NOMO-1 (cell line): ENCODE results near the gene GUF1.

Experiments used
- DNase-seq, 2 experiments: peaks; one replicate each; lab custom pipeline; 2025; ENCODE audit not compliant: unreplicated experiment in 2 of 2; lab: John Stamatoyannopoulos, UW

GUF1 gene, protein sequence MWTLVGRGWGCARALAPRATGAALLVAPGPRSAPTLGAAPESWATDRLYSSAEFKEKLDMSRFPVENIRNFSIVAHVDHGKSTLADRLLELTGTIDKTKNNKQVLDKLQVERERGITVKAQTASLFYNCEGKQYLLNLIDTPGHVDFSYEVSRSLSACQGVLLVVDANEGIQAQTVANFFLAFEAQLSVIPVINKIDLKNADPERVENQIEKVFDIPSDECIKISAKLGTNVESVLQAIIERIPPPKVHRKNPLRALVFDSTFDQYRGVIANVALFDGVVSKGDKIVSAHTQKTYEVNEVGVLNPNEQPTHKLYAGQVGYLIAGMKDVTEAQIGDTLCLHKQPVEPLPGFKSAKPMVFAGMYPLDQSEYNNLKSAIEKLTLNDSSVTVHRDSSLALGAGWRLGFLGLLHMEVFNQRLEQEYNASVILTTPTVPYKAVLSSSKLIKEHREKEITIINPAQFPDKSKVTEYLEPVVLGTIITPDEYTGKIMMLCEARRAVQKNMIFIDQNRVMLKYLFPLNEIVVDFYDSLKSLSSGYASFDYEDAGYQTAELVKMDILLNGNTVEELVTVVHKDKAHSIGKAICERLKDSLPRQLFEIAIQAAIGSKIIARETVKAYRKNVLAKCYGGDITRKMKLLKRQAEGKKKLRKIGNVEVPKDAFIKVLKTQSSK

DNA sequence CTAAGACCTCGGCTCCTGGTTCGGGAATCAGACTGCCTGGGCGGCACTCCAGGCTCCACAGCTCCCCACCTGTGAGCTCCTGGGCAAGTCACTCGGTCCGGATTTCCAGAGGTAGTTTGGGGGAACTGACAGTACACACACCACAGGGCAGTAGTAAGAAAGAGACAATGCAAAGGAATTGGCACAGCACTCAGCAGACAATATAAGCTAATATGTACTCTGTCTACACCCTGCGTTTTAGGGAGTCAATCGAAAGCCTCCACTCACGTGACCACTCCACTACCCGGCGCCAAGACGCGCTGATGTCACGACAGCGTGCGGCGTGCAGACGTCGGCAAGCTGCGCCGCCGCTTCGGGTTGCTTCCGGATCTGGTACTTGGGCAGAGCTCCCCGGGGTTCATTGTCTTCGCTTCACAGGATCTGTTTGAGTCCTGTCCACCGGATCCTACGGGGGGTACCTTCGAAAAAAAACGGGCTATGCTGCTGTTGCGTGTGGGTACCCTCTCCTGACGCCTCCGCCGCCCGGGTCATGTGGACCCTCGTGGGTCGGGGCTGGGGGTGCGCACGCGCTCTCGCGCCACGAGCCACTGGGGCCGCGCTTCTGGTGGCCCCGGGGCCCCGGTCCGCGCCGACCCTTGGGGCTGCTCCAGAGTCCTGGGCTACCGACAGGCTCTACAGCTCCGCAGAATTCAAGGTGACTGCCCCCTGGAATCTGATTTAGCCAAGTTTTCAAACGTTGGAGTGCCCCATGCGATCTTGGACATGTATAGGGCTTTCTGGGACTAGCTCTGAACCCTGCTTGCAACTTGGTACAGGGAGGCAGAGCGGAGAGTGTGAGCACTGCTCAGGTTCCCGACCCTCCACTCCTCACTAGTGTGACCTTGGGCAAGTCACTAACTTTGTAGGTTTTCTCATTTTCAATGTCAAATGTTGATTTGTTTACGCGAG, at the start of gene GUF1:
Gene GUF1 (plus strand): TSS at position 327 of the 948 bp plus-strand sequence. CDS start 203 bp downstream, at position 530.
- DNase-seq, result peak; percentile 84 to 86

DNA sequence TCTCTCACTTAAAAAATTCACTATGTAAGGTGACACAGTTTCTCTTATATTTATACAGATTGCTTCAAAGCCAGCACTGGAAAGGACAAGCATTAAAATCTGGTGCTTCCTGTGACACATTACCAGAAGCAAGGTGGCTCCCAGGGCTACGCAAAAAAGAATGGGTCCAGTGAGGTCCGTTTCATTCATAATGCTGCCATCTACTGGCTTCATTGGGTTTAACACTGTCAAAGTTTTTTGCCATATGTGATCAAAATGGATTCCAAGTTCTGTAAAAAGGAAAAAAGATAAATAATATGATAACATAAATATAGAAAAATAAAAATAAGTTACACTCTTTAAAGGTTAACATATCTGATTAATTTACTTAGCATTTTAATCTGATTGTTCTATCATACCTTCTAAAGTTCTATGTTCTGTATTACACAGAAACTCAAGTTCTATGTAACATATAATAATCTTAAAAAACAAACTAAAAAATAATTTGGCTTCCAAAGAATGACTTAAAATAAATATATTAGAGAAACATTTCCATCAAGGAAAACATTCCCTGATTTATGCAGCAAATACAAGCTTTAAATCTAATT, 48.8 kb upstream of the GUF1 start:
- DNase-seq, result peak in 1 of 2 experiments; percentile 52

DNA sequence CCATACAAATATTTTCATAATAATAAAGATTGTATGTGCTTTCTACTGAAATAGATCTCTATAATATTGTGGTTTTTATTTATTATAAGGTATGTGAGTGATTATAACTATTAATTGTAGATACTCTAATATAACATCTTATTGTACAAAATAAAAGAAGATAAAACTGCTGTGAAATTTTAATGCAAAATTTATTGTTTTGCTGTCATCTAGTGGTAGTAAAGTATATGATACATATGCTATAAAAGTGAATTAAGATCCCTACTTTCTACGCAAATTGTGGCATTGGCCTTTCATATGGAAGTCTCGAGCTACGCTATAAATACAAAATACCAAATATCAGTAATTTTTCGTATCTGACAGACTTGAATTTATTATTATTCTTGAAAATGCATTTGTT, 46.1 kb upstream of the GUF1 start:
- DNase-seq, result no peak

DNA sequence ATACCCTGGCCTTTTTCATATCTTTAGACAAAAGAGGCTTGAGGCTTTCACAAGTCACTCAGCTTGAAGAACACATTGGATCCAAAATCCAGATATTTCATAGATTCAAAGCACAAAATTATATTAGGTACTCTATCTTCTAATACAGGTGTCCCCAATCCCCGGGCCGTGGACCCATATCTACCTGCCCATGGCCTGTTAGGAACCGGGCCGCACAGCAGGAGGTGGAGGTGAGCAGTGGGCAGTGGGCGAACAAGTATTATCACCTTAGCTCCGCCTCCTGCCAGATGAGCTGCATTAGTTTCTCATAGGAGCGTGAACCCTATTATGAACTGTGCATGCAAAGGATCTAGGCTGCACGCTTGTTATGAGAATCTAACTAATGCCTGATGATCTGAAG, 45.5 kb upstream of the GUF1 start:
- DNase-seq, result no peak

DNA sequence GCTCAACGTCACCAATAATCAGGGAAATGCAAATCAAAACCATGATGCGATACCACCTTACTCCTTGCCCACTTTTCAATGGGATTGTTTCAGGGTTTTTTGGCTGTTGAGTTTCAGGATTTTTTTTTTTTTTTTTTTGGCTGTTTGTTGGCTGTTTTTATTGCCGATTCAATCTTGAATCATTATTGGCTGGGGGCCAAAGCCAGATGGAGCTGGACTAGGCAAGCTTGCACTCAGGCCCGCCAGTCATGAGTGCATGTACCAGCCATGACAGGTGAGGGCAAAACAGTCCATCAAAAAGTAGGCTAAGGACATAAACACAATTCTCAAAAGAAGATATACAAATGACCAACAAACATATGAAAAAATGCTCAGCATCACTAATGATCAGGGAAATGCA, 40.1 kb upstream of the GUF1 start:
- DNase-seq, result no peak

DNA sequence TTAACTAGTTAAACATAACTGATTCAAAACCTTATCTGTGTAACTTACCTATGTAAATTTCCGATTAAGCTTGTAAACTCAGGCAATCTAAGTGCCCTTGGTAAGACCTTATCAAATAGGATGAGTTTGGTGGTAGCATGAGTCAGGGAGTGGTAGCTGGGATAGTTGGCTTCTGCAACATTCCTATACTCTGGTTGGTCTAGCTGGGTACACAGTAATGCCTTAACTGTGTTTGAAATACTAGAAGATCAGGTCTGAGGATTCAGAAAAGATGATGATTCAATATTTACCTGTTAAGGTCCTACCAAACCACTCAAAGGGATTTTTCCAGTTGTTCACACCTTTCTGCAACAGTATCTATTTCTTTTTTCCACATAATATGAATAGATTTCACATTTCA, 32.1 kb upstream of the GUF1 start:
- DNase-seq, result no peak

DNA sequence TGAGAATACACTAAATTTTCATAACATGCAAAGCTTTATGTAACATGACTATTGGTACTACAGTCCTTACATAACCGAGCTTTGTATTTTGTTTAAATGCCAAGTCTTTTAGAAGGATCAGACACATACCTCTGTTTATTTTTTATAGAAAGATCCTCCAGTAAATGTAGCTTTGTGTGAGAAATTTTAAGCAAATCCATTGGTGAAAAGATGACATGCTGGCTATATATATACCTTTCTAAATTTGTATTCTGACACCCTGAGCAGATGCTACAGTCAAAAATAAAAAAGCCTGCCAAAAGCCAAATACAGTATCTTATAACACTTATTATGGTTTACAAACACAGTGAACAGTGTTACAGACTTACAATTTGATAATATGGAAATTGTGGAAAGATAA, 26.8 kb upstream of the GUF1 start, which contains the start of gene YIPF7:
Gene YIPF7 (minus strand): TSS at position 201 of the 400 bp plus-strand sequence. CDS start 1,525 bp downstream, outside the sequence.
- no peak for DNase-seq

DNA sequence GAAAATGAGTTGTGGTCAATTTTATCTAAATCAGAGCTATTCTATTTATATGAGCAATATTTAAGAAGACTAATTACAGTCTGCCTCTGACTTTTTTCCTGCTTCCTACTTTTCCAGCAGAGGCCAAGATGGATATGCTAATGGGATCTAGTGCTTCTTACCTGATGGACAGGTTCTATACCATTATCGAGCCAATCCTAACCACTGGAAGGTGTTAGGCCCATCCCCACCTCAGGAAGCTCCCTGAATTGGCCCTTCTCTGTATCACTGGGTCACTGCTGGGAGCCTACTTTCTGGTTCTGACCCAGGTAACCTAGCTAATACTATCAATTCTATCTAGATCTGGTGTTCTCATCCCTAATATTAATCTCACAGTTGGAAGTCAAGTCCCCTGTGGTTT, 26.2 kb upstream of the GUF1 start:
- no peak for DNase-seq

DNA sequence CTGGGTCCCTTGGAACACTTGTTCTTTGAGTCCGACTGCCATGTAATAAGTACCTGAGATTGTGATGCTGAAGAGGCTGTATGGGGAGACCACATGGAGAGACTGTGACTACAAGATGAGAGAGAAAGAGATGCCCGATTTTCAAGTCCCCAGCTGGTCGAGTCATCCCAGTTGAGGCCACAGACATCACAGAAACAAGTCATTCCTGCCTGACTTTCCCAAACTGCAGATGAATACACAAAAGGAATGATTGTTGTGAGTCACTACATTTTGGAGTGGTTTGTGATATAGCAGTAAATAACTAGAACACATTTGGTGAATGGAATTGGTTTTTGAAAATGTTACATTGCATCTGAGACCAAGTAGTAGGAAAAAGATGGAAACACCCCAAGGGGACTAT, 17.8 kb upstream of the GUF1 start:
- no peak for DNase-seq

DNA sequence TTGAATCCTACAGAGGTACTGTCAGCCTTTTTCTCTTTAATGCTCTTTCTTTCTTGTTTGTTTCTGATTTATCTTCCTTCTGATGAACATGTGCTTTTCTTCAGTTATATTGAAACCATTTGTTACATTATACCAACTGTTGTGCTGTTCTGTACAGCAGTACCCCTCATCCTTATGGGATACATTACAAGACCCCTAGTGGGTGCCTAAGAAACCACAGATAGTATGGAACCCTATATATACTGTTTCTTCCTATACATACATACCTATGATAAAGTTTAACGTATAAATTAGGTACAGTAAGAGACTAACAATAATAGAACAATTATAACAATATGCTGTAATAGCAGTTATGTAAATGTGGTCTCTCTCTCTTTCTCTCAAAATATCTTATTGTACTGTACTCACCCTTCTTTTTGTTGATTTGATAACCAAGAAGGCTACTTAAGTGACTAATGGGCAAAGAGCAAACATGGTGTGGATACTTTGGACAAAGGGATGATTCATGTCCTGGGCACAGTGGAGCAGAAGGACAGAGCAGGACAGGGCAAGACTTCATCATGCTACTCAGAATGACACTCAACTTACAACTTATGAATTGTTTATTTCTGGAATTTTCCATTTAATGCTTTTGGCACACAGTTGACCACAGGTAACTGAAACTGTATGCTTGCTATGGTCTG, 16.1 kb upstream of the GUF1 start:
- DNase-seq, result no peak

DNA sequence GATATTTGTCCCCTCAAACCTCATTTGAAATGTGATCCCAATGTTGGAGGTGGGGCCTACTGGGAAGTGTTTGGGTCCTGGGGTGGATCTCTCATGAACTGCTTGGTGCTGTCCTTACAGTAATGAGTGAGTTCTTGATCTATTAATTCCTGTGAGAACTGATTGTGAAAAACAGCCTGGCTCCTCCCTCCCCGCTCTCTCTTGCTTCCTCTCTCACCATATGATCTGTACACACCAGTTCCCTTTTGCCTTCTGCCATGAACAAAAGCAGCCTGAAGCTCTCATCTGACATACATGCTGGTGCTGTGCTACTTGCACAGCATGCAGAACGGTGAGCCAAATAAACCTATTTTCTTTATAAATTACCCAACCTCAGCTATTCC, 15.6 kb upstream of the GUF1 start:
- DNase-seq, result peak; percentile 33 to 70

DNA sequence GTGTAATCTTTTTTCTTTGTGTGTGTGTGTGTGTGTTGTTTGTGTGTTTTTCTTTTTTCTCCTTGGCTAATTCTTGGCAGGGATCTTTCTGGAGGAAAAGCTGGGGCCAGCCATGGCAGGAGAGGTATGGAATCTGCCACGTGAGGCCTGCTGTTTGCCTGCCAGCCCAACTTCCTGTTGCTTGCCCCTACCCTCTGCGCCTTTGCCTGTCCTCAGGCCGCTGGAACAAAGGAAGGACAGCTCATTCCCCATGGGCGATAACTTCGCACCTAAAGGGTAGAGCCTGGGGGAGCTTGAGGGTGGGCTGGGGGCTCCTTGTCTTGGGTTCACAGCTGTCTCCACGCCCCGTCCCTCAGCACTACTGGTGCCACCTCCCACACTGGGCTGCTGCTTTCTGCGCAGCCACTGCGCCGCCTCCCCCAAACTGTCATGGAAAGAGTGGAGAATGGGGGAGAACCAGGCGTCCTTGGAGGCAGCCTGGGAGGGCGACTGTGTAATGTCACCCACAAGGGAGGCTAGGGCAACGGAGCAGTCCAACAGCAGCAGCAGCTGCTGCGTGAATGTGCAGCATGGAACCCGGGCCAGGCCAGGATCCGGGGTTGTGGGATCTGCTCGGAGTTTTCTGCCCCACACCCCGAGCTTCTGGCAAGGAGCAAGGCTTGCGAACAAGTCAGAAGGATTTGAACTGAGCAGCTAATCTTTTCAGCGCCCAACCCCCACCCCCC, 14.5 kb upstream of the GUF1 start:
- no peak for DNase-seq

DNA sequence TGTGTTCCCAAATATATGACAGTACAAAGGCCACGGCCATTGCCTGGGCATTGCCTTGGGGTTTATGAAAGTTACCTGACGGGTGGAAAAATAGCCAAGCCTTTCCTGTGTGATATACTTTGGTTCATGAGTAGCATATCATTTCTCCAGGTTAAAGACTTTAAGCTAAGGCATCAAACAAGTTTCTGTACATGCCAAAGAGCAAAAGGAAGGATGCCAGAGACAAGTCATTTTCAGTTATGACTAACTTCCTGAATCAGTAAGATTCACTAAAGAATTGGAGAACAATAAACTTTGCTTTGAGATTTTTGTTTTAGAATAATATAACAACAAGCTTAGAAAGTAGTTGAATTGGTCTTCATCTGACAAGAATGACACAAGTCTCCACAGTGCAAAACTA, 9.7 kb upstream of the GUF1 start:
- DNase-seq, result no peak

DNA sequence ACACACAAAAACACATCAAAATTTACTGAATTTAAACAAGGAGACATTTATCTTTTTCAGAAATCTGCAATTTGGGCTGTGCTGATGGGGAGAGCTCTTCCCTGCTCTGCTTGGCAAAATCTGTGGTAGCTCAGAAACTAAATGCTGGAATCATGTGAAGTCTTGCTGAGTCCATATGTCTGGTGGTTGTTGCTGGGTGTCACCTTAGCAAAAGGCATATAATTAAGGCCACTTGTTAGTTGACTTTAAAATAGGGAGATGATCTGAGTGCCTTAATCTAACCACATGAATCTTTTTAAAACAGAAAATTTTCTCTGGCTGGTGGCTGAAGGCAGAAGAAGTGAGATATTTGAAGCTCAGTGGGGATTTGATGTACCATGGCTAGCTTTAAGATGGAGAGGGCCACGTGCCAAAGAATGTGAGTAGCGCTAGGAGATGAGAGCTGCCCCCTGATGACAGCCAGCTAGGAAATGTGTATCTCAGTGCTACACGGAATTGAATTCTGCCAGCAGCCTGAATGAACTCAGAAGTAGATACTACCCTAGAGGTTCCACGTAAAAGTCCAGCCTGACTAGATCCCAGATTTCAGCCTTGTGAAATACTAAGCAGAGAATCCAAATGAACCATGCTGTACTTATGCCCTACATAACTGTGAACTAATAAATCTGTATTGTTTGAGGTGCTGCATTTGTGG, 7.6 kb upstream of the GUF1 start:
- no peak for DNase-seq

DNA sequence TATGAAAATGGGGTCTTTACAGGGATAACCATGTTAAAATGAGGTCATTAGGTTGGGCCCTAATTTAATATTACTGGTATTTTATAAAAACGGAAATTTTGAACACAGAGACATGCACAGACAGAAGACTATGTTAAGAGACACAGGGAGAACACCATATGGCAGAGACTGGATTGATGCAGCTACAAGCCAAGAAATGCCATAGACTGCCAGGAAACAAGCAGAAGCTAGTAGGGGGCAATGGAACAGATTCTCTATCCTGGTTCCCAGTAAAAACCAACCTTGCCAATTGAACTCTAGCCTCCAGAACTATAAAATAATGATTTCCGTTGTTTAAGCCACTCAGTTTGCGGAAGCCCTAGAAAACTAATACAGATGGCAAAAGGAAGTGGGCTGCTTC, 6.6 kb upstream of the GUF1 start:
- no peak for DNase-seq

DNA sequence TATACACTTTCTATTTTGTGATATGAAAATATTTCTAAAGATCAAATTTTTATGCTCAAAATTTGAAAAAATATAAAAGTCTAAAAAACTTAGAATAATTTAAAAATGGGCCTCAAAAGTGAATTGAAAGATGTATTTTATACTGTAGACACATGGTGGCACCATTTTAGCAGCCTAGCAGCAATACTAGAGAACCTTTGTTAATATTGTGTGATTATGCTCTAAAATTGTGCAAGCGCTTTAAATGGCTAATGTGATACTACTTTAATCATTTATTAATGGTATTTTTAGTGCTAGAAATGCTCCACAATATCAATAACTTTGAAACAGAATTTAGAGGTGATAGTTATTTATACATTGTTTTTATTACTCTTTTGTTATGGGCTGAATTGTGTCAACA, 3.7 kb upstream of the GUF1 start:
- no peak for DNase-seq

DNA sequence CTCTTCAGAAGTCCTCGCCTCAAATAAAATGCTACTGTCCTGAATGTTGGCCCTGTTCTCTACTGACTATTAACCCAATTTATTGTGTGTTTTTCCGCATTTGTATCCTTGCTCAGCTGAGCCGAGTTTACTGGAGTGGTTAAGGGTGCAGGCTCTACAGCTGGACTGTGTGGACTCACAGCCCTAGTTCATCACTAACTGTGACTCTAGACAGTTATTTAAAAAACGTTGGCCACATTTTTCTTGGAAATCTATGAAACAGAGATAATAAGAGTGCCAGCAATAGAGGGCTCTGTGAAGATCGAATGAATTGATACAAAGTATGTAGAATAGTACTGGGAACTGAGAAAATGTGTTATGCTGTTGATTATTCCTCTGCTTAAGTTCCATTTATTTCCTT, 2.9 kb upstream of the GUF1 start:
- no peak for DNase-seq

DNA sequence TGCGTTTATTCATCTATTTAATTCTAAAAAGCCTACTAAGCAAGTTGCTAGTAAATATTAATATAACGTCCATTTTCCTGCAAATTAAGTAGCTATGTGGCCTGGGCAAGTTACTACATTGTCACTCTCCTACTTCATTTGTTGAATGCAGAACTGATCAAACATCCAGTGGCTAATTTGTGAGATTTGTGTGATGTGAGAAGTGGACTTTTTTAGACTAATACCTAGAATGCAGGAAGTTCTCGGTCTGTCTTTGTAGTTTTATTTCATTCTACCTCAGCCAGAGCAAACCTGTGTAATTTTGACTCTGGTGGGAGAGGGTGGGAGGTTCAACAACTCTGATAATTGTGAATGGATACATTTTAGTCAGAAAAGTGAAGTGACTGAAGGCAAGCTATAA, 840 bp downstream of the GUF1 start:
- no peak for DNase-seq

DNA sequence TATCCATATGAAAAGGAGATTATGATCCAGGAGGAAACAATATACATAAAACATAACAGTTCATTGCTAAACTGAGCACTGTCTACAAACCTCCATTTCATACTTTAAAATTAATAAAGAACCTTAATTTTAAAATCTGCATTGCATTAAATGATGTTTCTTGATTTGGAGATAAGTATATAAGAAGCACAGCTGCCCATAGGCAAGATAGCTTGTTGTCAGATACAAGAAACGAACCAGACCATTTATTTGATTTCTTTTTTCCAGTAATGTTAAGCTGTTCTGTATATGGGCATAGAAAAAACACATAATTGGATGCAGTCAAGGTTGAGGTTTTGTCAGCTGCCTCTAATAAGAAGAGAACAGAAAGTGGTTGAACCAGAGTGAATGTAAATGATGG, 6.4 kb downstream of the GUF1 start:
- no peak for DNase-seq
